Measurements from ENCODE around the gene MYBBP1A.

The MYBBP1A gene

DNA sequence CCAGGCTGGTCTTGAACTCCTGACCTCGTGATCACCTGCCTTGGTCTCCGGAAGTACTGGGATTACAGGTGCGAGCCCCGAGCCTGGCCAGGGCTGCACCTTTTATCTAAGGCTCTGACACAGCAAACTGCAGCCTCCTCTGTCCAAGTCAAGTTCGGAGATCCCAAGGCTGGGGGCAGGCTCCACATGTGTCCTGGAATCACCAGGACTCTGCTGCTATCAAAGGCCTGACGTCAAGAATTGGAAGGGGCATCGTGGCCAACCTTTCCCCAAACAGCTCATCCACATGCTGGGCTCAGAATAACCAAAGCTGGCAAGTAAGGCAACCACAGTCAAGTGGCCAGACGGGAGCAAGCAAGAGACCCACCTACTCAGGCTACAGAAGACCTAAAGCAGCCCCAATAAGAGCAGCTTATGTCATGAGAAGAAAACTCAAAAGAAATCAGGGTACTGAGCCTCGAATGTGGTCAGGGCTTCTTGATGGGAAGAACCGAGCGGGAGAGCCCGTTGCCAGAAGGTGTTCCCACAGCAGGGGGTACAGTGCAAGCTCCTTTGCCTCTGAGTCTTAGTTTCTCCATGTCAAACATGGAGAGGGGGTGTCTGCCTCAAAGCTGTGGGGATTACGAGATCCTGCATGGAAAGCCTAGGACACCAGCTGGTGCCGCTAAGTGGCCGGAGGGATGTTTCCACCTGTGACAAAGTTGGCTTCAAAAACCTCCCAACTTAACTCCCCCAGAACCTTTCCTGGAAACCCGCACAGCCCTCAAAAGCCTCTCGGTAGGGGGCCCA lies 7.9 kb downstream of the MYBBP1A start:
- DNase-seq = no peak

DNA sequence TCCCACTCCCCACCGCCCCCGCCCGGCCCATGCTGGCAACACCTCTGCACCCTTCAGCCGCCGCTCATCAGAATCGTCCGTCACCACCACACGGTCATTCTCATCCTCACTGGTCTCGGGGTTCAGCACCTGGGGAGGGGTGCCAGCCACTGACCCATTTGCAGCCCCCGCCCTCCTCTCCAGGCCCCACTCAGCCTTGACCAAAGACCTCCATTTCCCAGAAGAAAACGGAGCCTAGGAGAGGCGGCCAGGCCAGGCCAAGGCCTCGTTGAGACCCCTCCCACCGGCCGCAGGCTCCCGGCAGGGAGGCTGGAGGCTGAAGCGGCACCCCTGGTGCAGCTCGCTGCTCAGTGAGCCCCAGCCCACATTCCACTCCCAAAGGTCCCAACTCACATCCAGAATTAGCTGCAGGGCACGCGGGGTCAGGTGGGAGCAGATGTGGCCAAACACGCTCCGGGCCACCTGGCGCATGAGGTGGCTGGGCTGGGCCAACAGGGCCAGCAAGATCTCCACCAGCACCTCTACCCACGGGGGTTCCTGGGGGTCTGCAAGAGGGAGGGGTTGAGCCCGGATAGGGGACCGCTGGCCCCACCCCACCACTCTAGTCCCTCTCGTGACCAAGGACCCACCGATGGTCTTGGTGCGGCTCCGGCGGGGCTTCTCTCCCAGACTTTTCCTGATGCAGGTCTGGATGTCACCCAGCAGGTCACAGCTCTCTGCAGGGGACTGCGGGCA lies 9.8 kb downstream of the MYBBP1A start:
- DNase-seq = no peak

DNA sequence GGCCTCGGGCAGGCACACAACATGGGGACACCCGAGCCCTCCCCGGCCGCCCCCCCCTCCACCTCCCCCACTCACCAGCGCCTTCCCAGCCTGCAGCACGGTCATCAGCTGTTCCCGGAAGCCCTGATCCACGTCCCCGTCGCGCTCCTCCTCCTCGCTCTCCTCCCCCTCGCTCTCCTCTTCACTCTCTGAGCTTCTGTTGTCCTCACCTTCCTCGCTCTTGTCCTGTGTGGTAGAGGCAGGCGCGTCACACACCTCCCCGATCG lies 10.3 kb downstream of the MYBBP1A start:
- no peak for DNase-seq

- no peak for DNase-seq
Observed at GRCh38 chr17:4544135-4544950, 10.8 kb downstream of the MYBBP1A start.

GRCh38 chr17:4543557-4544026 lies 11.6 kb downstream of the MYBBP1A start:
- DNase-seq = no peak

- no peak for DNase-seq
Observed at GRCh38 chr17:4542726-4543191, 12.4 kb downstream of the MYBBP1A start.

DNA sequence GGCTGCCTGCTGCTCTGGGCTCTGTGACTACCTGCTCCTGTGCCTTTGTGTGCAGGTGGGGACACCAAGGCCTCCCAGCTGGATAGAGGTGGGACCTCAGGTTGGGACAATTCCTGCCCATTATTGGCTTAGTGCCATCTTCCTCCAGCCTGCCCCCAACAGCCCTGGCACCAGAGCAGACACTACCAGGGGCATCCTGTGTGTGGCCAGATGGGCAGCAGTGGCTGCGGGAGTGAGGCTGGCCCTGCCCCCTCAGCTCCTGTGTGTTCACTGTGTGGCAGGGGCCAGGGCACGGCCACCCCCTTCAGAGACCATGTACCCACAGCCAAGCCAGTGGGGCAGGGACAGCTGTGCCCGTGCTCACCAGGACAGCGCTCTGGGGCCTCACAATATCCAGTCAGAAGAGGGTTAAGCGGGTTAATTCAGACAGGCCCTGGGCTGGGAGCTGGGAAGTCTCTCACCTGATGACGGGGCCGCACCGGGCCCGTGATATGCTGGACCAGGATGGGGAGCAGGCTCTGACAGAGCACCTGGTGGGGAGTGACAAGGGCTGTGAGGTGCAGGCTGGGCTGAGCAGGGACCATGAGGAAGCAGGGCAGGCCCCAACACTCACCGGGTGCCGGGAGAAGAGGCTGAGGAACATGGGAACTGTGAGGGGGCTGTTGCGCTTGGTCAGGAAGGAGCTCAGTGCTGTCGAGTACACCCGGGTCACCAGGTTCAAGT lies 13.0 kb downstream of the MYBBP1A start:
- DNase-seq = no peak

GRCh38 chr17:4541328-4542002 lies 13.7 kb downstream of the MYBBP1A start:
- no peak for DNase-seq

DNA sequence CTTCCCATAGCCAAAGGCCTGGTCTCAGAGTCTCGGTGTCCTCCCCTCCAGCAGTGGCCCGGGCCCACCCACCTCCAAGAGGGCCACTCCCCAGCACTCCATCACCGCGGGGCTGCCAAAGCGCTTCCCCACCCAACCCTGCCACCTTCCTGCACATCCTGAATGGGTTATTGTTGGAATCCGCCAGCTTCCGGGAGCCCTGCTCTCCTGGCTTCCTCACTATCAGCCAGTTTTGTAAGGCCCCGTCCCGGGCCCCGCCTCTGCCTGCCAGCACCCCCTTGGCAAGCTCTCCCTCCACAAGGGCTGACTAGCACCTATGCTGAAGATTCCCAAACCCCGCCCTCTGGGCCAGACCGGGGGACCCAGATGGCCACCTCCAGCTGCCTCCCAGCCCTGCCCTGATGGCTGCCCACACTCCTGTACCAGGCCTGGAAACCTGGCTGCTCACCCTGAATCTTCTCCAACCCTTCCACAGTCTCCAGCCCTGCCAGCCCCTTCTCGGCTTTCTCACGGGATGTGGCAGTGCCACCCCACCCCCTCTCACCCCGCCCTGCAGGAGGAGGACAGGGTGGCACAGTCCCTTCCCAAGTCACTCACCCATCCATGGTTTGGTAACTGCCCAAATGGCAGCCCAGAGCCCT lies 14.4 kb downstream of the MYBBP1A start:
- no peak for DNase-seq

DNA sequence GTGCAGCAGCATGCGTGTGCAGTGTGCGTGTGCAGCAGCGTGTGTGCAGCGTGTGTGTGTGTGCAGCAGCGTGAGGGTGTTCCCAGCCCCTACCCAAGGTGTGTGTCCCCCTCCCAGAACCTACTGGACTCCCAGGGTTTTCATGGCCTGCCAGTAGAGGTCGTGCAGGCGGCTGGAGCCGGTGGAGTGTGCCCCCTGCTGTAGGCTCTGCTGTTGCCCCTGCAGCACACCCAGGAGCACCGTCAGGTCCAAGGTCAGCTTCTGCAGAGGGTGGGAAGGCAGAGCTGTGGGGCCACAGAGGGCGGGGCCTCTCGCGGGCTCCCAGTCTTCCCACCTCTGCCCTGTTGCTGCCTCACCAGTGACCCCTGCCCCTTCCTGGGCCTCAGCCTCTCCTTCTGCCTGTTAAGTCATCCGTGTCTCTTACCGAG lies 14.9 kb downstream of the MYBBP1A start:
- no peak for DNase-seq

GRCh38 chr17:4539576-4540223 lies 15.5 kb downstream of the MYBBP1A start:
- DNase-seq = no peak

GRCh38 chr17:4539025-4539424 lies 16.2 kb downstream of the MYBBP1A start:
- DNase-seq = no peak

DNA sequence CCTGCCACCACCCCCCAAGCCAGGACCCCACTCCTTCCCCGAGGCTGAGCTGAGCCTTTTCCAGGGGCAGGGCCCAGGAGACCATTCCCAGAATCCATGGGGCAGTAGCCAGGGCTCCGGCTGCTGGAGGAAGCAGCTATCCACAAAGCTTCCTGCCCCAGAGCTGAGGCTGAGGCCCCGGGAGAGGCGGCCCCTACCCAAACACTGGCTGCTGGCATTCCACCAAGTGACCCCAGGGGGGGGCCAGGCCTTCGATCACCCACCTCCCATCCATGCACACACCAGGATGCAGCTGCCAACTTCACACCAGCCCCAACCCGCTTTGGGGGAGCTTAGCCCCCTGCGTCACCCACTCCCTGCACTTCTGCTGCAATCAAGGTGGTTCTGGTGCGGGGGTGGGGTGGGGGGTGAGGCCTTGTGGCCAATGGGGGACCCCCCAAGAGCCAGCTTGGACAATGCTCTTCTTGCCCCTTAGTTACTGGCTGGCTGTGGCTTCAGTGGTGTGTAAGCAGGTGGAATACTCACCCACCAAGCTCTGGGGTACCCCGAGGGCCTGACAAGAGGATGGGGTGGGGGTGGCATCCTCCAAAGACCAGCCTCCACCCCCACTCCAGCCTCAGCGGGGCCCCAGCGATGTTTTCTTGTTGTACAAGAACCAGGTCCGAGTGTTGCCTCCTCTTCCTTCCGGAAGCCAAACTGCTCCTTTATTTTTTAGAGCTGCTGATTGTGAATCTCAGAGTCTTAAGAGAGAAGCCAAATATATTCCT lies 16.8 kb downstream of the MYBBP1A start:
- DNase-seq = no peak

GRCh38 chr17:4537451-4538235 lies 17.5 kb downstream of the MYBBP1A start:
- no peak for DNase-seq

- DNase-seq = no peak
Observed at GRCh38 chr17:4536742-4537411, 18.3 kb downstream of the MYBBP1A start.

DNA sequence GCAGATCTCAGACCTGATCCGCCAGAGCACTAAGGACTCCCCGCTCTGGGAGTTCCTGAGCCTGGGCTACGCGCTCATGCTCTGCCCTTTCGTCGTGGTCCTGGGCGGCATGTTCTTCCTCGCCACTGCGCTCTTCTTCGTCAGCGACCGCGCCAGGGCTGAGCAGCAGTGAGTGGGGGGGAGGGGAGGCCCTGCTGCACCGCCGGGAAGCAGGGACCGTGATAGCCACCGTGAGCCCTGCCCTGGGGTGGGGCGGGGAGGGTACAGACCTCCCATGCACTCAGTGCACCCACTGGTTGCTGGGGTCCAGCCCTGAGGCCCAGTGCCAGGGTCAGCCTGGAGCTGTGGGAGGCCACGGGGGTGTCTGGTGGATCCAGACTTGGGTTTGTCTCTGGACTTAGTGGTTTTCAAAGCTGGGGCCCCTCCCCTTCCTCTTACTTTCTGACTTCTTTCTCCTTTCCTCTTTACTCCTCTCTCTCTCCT lies 18.9 kb downstream of the MYBBP1A start:
- DNase-seq = no peak

- no peak for DNase-seq
Observed at GRCh38 chr17:4535667-4536258, 19.4 kb downstream of the MYBBP1A start.

DNA sequence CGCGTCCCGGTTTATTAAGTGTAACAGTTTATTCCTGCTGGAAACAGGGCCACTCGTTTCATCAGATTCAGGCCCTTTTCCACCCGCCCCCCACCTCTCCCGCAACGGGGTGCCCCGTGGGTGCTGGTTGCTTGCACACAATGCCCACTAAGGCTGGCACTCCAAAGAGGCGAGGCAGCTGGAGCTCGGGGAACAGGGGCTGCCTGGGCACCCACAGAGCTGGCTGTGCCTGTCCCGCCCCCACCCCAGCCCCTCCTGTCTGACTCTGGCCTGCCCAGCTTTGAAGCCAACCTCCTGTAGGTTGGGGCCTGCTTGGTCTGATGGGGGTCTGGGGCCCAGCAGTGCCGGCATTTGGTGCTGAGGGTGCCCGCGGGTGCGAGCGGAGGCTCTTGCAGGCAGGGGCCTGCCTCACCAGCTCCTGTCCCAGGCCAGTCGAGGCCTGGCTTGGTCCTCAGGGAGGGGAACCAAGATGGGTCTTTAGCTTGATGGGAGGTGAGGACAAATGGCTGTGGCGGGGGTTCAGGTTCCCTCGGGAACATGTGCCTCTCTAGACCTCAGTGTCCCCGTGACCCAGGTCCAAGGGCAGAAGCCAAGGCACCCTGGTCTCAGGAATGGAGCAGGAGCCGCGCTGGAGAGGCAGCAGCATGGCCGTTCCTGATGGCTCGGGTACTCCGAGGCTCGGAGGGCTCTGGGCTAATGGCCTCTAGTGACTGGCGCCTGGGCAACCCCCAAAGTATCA lies 20.1 kb downstream of the MYBBP1A start:
- DNase-seq = no peak
